GM19455 (cell line): ENCODE results near the gene PTBP1.

Experiments
- ATAC-seq: cut with Tn5 transposase; IDR thresholded peaks from one replicate; pipeline ENCODE4 v1.9.1; 2021; ENCODE audit not compliant: unreplicated experiment

The PTBP1 gene

GRCh38 chr19:772063-772462 is 25.2 kb upstream of the PTBP1 start:
- ATAC-seq: no peak

- no peak for ATAC-seq
Measured at GRCh38 chr19:772730-773436, 24.4 kb upstream of the PTBP1 start.

- no peak for ATAC-seq
Measured at GRCh38 chr19:776549-776948, 20.7 kb upstream of the PTBP1 start.

GRCh38 chr19:778910-779653 is 18.2 kb upstream of the PTBP1 start:
- no peak for ATAC-seq

DNA sequence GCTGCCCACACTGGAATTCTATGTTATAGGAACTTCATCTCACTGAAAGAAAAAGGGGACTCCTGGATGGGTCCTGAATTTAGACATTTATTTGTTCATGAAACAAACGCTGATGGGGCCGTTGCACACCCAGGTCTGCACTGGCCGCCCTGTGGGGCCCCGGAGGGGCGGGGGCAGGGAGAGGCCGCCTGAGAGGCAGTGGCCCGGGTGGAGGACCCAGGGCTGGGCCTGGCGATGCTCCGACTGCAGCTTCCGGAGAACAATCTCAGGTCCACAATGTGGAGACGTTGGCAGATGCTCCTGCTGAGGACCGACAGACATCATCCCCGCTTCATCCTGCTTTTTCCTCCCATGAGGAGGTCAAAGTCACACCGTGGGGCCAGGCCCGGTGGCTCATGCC is 16.3 kb upstream of the PTBP1 start:
- ATAC-seq: no peak

DNA sequence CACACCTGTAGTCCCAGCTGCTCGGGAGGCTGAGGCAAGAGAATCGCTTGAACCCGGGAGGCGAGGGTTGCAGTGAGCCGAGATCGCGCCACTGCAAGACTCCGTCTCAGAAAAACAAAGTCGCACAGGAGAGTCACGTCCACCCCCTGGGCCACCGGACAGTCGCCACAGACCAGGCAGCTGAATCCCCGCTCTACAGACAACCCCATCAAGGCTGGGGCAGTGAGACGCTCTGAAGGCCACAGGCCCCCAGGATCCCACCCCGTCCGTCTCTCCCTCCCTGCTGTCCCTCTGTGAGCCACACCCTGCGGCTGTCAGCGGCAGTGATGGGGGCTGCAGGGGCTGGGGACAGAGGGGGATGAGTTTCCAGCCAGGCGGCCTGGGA is 15.5 kb upstream of the PTBP1 start:
- no peak for ATAC-seq

- no peak for ATAC-seq
Measured at GRCh38 chr19:782185-782877, 14.9 kb upstream of the PTBP1 start.

GRCh38 chr19:782878-783668 is 14.2 kb upstream of the PTBP1 start:
- ATAC-seq: no peak

GRCh38 chr19:784541-784940 is 12.7 kb upstream of the PTBP1 start:
- no peak for ATAC-seq

- no peak for ATAC-seq
Measured at GRCh38 chr19:787536-787935, 9.7 kb upstream of the PTBP1 start.

- no peak for ATAC-seq
Measured at GRCh38 chr19:788686-788982, 8.6 kb upstream of the PTBP1 start.

- ATAC-seq: no peak
Measured at GRCh38 chr19:788983-789700, 8.1 kb upstream of the PTBP1 start.

DNA sequence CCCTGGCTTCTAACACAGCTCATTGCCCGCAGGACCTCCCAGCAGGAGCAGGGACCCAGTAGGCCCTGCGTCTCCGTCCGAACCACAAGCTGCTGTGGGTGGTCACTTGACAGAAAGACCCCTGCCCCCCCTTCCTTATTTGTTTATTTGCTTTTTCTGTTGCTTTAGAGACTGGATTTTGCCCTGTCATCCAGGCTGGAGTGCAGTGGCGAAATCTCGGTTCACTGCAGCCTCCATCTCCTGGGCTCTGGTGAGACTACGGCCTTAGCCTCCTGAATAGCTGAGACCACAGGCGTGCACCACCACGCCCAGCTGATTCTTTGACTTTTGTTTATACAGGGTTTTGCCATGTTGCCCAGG is 7.6 kb upstream of the PTBP1 start:
- ATAC-seq: no peak

DNA sequence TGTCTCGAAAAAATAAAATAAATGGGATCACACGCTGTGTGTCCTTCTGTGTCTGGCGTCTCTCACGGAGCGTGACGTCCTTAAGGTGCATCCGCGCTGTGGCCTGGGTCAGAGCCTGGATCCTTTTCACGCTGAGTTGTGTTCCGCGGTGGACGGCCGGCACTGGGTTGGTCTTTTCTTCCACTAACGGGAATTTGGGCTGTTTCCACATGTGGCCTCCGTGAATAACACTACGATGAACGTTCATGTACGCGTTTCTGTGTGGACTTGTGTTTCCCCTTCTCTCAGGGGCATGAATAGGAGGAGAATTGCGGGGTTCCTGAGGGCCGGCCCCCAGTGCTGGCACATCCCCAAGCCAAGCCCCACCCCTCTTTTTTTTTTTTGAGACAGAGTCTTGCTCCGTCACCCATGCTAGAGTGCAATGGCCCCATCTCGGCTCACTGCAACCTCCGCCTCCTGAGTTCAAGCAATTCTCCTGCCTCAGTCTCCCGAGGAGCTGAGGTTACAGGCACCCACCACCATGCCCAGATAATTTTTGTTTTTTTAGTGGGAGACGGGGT is 6.2 kb upstream of the PTBP1 start:
- no peak for ATAC-seq

DNA sequence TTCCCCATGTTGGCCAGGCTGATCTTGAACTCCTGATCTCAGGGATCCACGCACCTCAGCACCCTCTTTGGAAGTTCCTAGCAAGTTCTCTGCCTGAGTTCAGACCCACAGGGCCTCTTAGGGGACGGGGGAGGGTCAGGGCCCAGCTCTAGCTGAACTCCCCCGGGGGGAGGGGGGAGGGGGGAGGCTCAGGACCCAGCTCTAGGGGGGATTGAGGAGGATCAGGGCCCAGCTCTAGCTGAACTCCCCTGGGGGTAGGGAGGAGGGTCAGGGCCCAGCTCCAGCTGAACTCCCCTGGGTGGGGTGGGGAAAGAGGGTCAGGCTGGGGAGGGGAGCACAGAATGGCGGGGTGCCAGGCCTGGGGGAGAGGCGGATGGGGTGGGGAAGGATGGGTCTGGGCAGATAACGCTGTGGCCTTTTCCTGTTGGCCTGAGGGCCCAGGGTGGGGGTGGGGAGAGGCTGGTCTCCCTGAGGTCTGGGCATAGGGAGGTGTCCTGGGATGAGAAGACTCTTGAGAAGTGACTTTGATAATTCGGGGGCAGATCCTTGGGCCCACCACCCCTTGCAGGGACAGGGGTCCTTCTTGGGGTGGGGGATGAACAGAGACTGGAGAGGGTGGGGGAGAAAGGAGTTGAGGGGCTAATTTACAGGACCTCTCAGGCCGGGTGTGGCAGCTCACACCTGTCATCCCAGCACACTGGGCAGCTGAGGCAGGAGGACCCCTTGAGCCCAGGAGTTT is 5.5 kb upstream of the PTBP1 start:
- no peak for ATAC-seq

DNA sequence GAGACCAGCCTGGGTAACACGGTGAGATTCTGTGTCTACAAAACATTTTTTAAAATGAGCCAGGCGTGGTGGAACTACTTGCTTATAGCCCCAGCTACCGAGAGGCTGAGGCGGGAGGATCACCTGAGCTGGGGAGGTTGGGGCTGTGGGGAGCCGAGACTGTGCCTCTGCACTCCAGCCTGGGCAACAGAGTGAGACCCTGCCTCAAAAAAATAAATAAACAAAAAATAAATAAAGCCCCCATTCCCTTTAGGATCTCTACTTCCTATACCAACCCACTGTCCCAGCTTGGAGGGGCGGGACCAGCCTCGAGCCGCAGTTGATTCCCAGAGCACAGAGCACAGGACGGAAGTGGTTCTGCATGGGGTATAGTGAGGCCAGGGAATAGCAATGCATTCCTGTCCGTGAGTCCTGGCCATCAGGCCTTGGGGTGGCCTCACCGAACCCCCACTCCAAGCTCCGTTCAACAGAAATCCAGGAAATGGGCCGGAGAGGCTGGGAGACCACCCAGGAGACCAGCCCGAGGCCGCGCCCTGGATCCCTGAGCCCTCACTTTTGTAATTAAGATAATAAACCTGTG is 4.9 kb upstream of the PTBP1 start:
- no peak for ATAC-seq

- ATAC-seq: no peak
Measured at GRCh38 chr19:793806-794205, 3.4 kb upstream of the PTBP1 start.

- ATAC-seq: no peak
Measured at GRCh38 chr19:795073-795611, 2.1 kb upstream of the PTBP1 start.
